Body of pancreas (tissue), 4 donors: ENCODE measurements around the gene WASF3.

Experiments used
- POLR2A ChIP-seq, 3 donors: fragments of 450-650 bp; IDR thresholded peaks; one replicate each; pipeline ENCODE4 v1.6.1; 2016; ENCODE audit warnings: antibody characterized with exemption in 3 of 3, mild to moderate bottlenecking in 2 of 3
- TF ChIP-seq, protein P1 (sequence below), 7 experiments: fragments of 450-650 bp in 4 of 7; fragments of 200-600 bp in 3 of 7; sonication (generic) in 3 of 7; IDR thresholded peaks; one replicate each; pipeline ENCODE4 v1.5.1; 2016 to 2019; ENCODE audit warnings: antibody characterized with exemption in 7 of 7

DNA sequence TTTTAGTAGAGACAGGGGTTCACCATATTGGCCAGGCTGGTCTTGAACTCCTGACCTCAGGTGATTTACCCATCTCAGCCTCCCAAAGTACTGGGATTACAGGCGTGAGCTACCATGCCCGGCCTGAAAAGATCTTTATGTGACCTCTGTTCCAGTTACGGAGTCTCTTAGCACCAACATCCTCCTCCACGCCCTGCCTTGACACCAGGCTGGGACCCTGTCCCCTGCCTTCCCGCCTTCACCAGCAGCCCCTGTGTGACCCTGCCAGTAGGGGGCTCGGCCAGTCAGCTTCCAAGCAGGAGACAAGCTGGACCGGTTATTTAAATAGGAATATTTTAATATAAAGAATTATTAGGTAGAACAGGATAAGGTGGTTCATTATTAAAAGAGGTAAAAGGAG lies 148.9 kb downstream of the WASF3 start:
- no peak for TF ChIP-seq POLR2A (IDR thresholded peaks at IDR 0.05)
- TF ChIP-seq, protein P1, sequence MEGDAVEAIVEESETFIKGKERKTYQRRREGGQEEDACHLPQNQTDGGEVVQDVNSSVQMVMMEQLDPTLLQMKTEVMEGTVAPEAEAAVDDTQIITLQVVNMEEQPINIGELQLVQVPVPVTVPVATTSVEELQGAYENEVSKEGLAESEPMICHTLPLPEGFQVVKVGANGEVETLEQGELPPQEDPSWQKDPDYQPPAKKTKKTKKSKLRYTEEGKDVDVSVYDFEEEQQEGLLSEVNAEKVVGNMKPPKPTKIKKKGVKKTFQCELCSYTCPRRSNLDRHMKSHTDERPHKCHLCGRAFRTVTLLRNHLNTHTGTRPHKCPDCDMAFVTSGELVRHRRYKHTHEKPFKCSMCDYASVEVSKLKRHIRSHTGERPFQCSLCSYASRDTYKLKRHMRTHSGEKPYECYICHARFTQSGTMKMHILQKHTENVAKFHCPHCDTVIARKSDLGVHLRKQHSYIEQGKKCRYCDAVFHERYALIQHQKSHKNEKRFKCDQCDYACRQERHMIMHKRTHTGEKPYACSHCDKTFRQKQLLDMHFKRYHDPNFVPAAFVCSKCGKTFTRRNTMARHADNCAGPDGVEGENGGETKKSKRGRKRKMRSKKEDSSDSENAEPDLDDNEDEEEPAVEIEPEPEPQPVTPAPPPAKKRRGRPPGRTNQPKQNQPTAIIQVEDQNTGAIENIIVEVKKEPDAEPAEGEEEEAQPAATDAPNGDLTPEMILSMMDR (IDR thresholded peaks at IDR 0.05), result no peak
